HG03175 (cell line): Measurements from ENCODE around the gene AVP.
"Not testable (repeated sequence)": the region's sequence is repeated elsewhere in the genome, so short reads cannot be mapped to it uniquely, and the experiment has no call there.

ENCODE experiments used
- ATAC-seq: cut with Tn5 transposase; IDR thresholded peaks from one replicate; pipeline ENCODE4 v1.9.1; 2021; ENCODE audit warnings: mild to moderate bottlenecking, moderate library complexity; ENCODE audit not compliant: unreplicated experiment

Gene AVP

GRCh38 chr20:3082955-3083952, 1.3 kb downstream of the AVP start:
- ATAC-seq = no peak

- no peak for ATAC-seq
Observed at GRCh38 chr20:3082306-3082951, 2.1 kb downstream of the AVP start.

DNA sequence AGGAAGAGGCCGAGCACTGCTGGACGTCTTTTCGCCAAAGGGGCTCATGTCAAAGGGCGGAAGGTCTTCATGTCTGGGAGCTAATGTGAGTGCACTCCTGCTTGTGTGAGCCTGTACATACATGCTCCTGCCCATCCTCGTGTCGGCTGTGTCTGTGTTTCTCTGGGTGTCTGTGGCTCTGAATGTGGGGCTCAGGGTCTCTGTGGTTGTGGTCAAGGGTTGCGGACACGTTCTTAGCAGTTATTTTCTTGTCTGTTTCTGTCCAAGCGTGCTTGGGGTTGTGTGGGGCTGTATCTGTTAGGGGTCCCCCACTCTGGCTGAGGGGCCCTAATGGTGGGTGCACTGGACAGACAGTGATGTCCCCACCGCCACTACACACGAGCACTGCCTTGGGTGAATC, 2.9 kb downstream of the AVP start:
- no peak for ATAC-seq

DNA sequence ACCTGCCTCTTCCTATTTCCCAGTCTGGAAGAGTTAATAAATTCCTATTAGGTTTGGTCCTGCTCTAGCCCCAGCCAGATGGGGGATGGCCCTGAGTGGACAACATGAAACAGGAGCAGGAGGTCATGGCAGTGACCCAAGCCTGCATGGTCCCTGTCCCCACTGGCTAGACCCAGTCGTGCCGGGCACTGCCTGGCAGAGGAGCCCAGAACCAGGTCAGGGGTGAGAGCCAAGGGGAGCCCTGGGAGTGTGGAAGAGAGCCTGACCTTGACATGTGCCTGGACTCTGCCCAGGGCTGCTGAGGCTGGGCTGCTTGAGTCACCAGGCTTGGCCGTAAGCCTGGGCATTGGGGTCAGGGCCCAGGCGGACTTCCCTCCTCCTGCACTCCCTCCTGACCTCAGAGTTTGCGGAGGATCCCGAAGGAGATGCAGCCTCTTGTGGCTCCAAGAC, 3.6 kb downstream of the AVP start:
- no peak for ATAC-seq

- ATAC-seq = no peak
Observed at GRCh38 chr20:3077618-3078134, 6.8 kb downstream of the AVP start.

GRCh38 chr20:3075315-3075714, 9.2 kb downstream of the AVP start:
- not testable (repeated sequence) for ATAC-seq

DNA sequence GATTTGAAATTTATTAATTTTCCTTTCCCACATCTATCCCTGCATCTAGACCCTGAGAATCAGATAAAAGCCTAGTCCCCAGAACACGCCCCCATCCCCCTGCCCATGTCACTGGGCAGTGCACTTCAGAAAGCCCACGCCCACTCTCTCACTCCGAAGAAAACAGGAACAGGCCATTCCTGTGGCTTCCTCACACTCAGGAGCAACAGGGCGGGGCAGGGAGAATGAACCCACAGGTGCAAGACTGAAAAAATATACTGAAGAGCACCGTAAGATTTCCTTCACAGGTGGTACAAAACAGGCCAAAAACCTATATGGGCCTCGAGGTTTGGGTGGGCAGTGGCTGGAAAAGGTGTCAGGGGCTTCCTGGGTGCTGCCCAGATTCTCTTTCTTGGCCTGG, 9.7 kb downstream of the AVP start:
- ATAC-seq = no peak

- ATAC-seq = not testable (repeated sequence)
Observed at GRCh38 chr20:3073251-3073643, 11.3 kb downstream of the AVP start.

- ATAC-seq = no peak
Observed at GRCh38 chr20:3072530-3073250, 11.8 kb downstream of the AVP start.

- no peak for ATAC-seq
Observed at GRCh38 chr20:3071610-3072529, 12.7 kb downstream of the AVP start, which contains the start of gene OXT. Gene OXT (plus strand): TSS chr20:3071620. CDS start chr20:3071656, 36 bp downstream.

GRCh38 chr20:3071266-3071609, 13.3 kb downstream of the AVP start:
- no peak for ATAC-seq

GRCh38 chr20:3070725-3071124, 13.8 kb downstream of the AVP start:
- ATAC-seq = no peak

GRCh38 chr20:3068986-3069900, 15.3 kb downstream of the AVP start:
- no peak for ATAC-seq

DNA sequence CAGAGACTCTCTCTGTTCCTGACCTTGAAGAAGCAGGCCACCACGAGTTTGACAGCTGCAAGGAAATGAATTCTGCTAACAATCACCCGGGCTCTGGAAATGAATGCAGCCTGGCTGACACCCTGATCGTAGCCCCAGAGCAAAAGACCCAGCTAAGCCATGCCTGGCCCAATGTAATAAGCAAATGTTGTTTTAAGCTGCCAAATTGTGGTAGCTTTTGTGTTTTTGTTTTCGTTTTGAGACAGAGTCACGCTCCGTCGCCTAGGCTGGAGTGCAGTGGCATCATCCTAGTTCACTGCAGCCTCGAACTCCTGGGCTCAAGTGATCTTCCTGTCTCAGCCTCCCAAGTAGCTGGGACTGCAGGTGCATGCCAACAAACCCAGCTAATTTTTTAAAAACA, 16.4 kb downstream of the AVP start:
- no peak for ATAC-seq

- ATAC-seq = no peak
Observed at GRCh38 chr20:3067139-3068014, 17.1 kb downstream of the AVP start.

GRCh38 chr20:3064119-3064518, 20.4 kb downstream of the AVP start:
- ATAC-seq = not testable (repeated sequence)

DNA sequence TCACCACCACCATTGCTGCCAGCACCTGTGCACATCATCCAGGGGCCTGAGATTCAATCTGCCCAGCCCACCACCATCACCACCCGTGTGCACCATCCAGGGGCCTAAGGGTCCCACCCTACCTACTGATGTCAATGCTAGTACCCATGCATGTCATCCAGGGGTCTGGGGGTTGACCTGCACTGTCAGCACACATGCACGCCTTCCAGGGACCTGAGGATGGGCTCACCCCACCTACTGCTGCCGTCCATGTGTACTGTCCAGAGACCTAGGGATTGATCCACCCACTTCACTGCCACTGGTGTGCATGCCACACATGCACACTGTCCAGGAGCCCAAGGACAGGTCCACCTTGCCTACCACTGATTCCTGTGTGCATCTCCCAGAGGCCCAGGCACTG, 25.0 kb downstream of the AVP start:
- ATAC-seq = no peak

- ATAC-seq = no peak
Observed at GRCh38 chr20:3051385-3052019, 33.0 kb downstream of the AVP start.
